CD4-positive, alpha-beta T cell treated with Interleukin-6 for 4 hours (primary cell): ENCODE data around the gene TEKT1.
A peak's percentile ranks its signal among the peaks of the same experiment; 100 is the strongest.

Experiments used
- DNase-seq: peaks from one replicate; pipeline ENCODE4 v3.0.0-alpha.2; 2020; ENCODE audit warnings: mixed read lengths

Gene TEKT1

GRCh38 chr17:6755731-6756184, 75.8 kb downstream of the TEKT1 start, which contains the start of gene XAF1:
XAF1 (plus strand) TSS chr17:6756046; CDS start chr17:6756079, 33 bp downstream.
- DNase-seq, result peak; percentile 66

- no peak for DNase-seq
Measured at GRCh38 chr17:6755281-6755680, 76.2 kb downstream of the TEKT1 start.

- no peak for DNase-seq
Measured at GRCh38 chr17:6753546-6753945, 78.0 kb downstream of the TEKT1 start.

- peak; percentile 59 for DNase-seq
Measured at GRCh38 chr17:6753006-6753445, 78.5 kb downstream of the TEKT1 start.

- DNase-seq, result no peak
Measured at GRCh38 chr17:6752068-6752909, 79.2 kb downstream of the TEKT1 start.

- peak; percentile 5 for DNase-seq
Measured at GRCh38 chr17:6749519-6749918, 82.0 kb downstream of the TEKT1 start.

GRCh38 chr17:6748617-6749016, 82.9 kb downstream of the TEKT1 start:
- DNase-seq, result no peak
